ENCODE data around the gene DLEC1. TPM values are rescaled to one million over a fixed set of nuclear protein-coding genes. Genes with fewer than 3 reads are reported as not detected.

The DLEC1 gene
- total RNA-seq (1 to 10 TPM in 1 of 9 donors, under 1 TPM in 7, not detected in 1; 0.07 to 1.3 (median 0.16) TPM), polyA plus RNA-seq (under 1 TPM; 0.06 to 0.61 TPM)
- long read RNA-seq, donor 1 = 0 reads
- long read RNA-seq, donor 2 = 0 reads
- long read RNA-seq, donor 3, partial matches to known transcripts = 0 of 1 reads
- long read RNA-seq, donor 3, other reads (novel, unspliced or antisense) = 1 of 1 reads

GRCh38 chr3:38039101-38039898 is at the start of gene DLEC1:
Gene DLEC1, plus strand, starts transcription at chr3:38039208. Its CDS starts 18 bp downstream, at chr3:38039226.
- peak within 1 kb of the TSS in 3 of 12 donors; percentile 1 to 73 (median 14) for H3K27ac ChIP-seq
- H3K27me3 ChIP-seq = peaks cover 0 to 7% (median 0%) of the 10 kb centered on the region in 9 donors
- H3K36me3 ChIP-seq = no peaks in the 10 kb centered on the region
- H3K4me3 ChIP-seq = peak within 1 kb of the TSS; percentile 18 to 65 (median 54)
- TF ChIP-seq POLR2A (IDR thresholded peaks at IDR 0.05) (no peak), CTCF (IDR thresholded peaks at IDR 0.05) (no peak)
- intact Hi-C loops (cut with DNase I) = no loop called here
- 4 to 7% (median 5%) methylated on average over 49 to 67 of the region's 67 CpGs for WGBS, 4 donors
- ATAC-seq (peak; percentile 12 to 77 (median 70)), DNase-seq (peak; percentile 65 to 84 (median 75))
- H3K9me3 ChIP-seq = no peaks in the 10 kb centered on the region
- peaks cover 0 to 22% (median 9%) of the 10 kb centered on the region in 12 donors for H3K4me1 ChIP-seq

- Histone ChIP-seq H3K9me3 (no peaks in the 10 kb centered on the region), H3K27me3 (no peaks in the 10 kb centered on the region), H3K4me1 (peaks cover 0 to 29% (median 11%) of the 10 kb centered on the region in 12 donors), H3K36me3 (peaks cover 0 to 4% (median 0%) of the 10 kb centered on the region in 9 donors), H3K27ac (no peak overlapping the region), H3K4me3 (no peak overlapping the region)
- peak in 2 of 5 donors; percentile 8 to 16 for DNase-seq
- TF ChIP-seq CTCF (IDR thresholded peaks at IDR 0.05) (no peak), POLR2A (IDR thresholded peaks at IDR 0.05) (no peak)
- ATAC-seq = no peak
- intact Hi-C loops (cut with DNase I) = no loop called here
- WGBS, 4 donors = 87 to 97% (median 92%) methylated on average over 3 to 7 of the region's 7 CpGs
These were observed 49.1 kb upstream of the DLEC1 start for GRCh38 chr3:37989821-37990480.

- Histone ChIP-seq H3K27ac (no peak within 1 kb of the TSS), H3K9me3 (no peaks in the 10 kb centered on the region), H3K4me3 (no peak within 1 kb of the TSS), H3K4me1 (peaks cover 0 to 34% (median 13%) of the 10 kb centered on the region in 12 donors), H3K36me3 (no peaks in the 10 kb centered on the region), H3K27me3 (no peaks in the 10 kb centered on the region)
- no peak for ATAC-seq
- intact Hi-C loops (cut with DNase I) = no loop called here
- peak in 1 of 5 donors; percentile 27 for DNase-seq
- TF ChIP-seq CTCF (IDR thresholded peaks at IDR 0.05) = no peak
- TF ChIP-seq POLR2A (IDR thresholded peaks at IDR 0.05) = no peak
- 87 to 96% (median 90%) methylated on average over 7 to 10 of the region's 10 CpGs for WGBS, 4 donors
These were observed 48.5 kb upstream of the DLEC1 start, which contains the start of gene VILL for GRCh38 chr3:37990527-37990926. Gene VILL, plus strand, starts transcription at chr3:37990786. Its CDS starts 2,887 bp downstream, at chr3:37993673.

GRCh38 chr3:37991109-37991508 is 47.9 kb upstream of the DLEC1 start:
- intact Hi-C loops (cut with DNase I) = no loop called here
- 69 to 74% (median 72%) methylated on average over 6 of the region's 6 CpGs for WGBS, 4 donors
- Histone ChIP-seq H3K27me3 (no peaks in the 10 kb centered on the region), H3K27ac (no peak overlapping the region), H3K36me3 (no peaks in the 10 kb centered on the region), H3K9me3 (no peaks in the 10 kb centered on the region), H3K4me3 (no peak overlapping the region), H3K4me1 (peaks cover 0 to 36% (median 12%) of the 10 kb centered on the region in 12 donors)
- ATAC-seq = no peak
- no peak for DNase-seq
- TF ChIP-seq CTCF (IDR thresholded peaks at IDR 0.05) = no peak
- no peak for TF ChIP-seq POLR2A (IDR thresholded peaks at IDR 0.05)
